GM12891 (cell line): ENCODE results near the gene NXN.

Source experiments
- DNase-seq: peaks from one replicate; pipeline ENCODE4 v3.0.0; 2011; ENCODE audit warnings: low spot score; ENCODE audit not compliant: insufficient read length
- FAIRE-seq: peaks from 2 replicates; lab custom pipeline; 2011; peaks lifted over from hg19 to GRCh38; lab: Jason Lieb, UNC
- PAX5 ChIP-seq: IDR thresholded peaks from 2 replicates; pipeline ENCODE4 v1.6.1; 2011; ENCODE audit warnings: low read length, moderate library complexity, mild to moderate bottlenecking; ENCODE audit not compliant: insufficient read depth, severe bottlenecking
- POLR2A ChIP-seq: IDR thresholded peaks from 2 replicates; pipeline ENCODE4 v1.6.1; 2011; ENCODE audit warnings: low read depth, low read length, control low read depth
- POLR2AphosphoS5 ChIP-seq: IDR thresholded peaks from 2 replicates; pipeline ENCODE4 v1.6.1; 2011; ENCODE audit warnings: low read depth, low read length, control low read depth
- POU2F2 ChIP-seq: IDR thresholded peaks from 2 replicates; pipeline ENCODE4 v1.6.1; 2011; ENCODE audit warnings: low read depth, mild to moderate bottlenecking, control low read depth, low read length, moderate library complexity
- SPI1 ChIP-seq: IDR thresholded peaks from 2 replicates; pipeline ENCODE4 v1.6.1; 2011; ENCODE audit warnings: low read depth, low read length, control low read depth
- TAF1 ChIP-seq: IDR thresholded peaks from 2 replicates; pipeline ENCODE4 v1.6.1; 2011; ENCODE audit warnings: low read depth, low read length, control low read depth

NXN gene

GRCh38 chr17:897970-898619, 81.5 kb downstream of the NXN start:
- no peak for FAIRE-seq
- TF ChIP-seq POLR2A (no peak), SPI1 (no peak), POLR2AphosphoS5 (no peak), TAF1 (no peak), POU2F2 (no peak), PAX5 (no peak)
- DNase-seq, result no peak

- TF ChIP-seq POLR2AphosphoS5 (no peak), POU2F2 (no peak), TAF1 (no peak), SPI1 (no peak), PAX5 (no peak), POLR2A (no peak)
- DNase-seq (no peak), FAIRE-seq (no peak)
Observed at GRCh38 chr17:896953-897661, 82.5 kb downstream of the NXN start.

GRCh38 chr17:896454-896853, 83.1 kb downstream of the NXN start:
- no peak for DNase-seq
- FAIRE-seq, result no peak

GRCh38 chr17:892958-893357, 86.6 kb downstream of the NXN start:
- TF ChIP-seq POLR2AphosphoS5 (no peak), PAX5 (no peak), SPI1 (no peak), POU2F2 (no peak), POLR2A (no peak), TAF1 (no peak)
- DNase-seq, result no peak
- no peak for FAIRE-seq

More at GRCh38 chr17:896454-896853, 83.1 kb downstream of the NXN start:
- TF ChIP-seq PAX5, result no peak
- TF ChIP-seq TAF1, result no peak
- no peak for TF ChIP-seq SPI1
- no peak for TF ChIP-seq POLR2AphosphoS5
- TF ChIP-seq POU2F2, result no peak
- TF ChIP-seq POLR2A, result no peak

- FAIRE-seq (no peak), DNase-seq (no peak)
- TF ChIP-seq POU2F2, result no peak
- no peak for TF ChIP-seq PAX5
- TF ChIP-seq SPI1, result no peak
Observed at GRCh38 chr17:888998-889441, 90.6 kb downstream of the NXN start.

- TF ChIP-seq PAX5, result no peak
- no peak for TF ChIP-seq POLR2AphosphoS5
- TF ChIP-seq POLR2A, result no peak
- TF ChIP-seq SPI1, result no peak
- no peak for TF ChIP-seq POU2F2
- no peak for TF ChIP-seq TAF1
- no peak for FAIRE-seq
- no peak for DNase-seq
Observed at GRCh38 chr17:887551-888209, 91.9 kb downstream of the NXN start.

GRCh38 chr17:885971-886571, 93.5 kb downstream of the NXN start:
- DNase-seq, result no peak
- TF ChIP-seq PAX5 (no peak), POLR2A (no peak), SPI1 (no peak), TAF1 (no peak), POLR2AphosphoS5 (no peak), POU2F2 (no peak)
- FAIRE-seq, result no peak

- no peak for DNase-seq
- no peak for FAIRE-seq
- TF ChIP-seq POLR2AphosphoS5, result no peak
- no peak for TF ChIP-seq PAX5
- TF ChIP-seq TAF1, result no peak
- no peak for TF ChIP-seq SPI1
- no peak for TF ChIP-seq POLR2A
- TF ChIP-seq POU2F2, result no peak
Observed at GRCh38 chr17:883586-883962, 96.0 kb downstream of the NXN start.
